ENCODE results near the gene AGPAT3. TPM values are rescaled to one million over a fixed set of nuclear protein-coding genes. Genes with fewer than 3 reads are reported as not detected.
A peak's percentile ranks its signal among the peaks of the same experiment; 100 is the strongest.

The AGPAT3 gene
- total and polyA plus RNA-seq, 10 of the 15 experiments (the other 5 are each of a cell fraction or from before 2014, with no cell fraction given): 1.2 to 110 (median 30.8) TPM

- H3K4me1 ChIP-seq (ENCODE audit: control insufficient read depth, insufficient read depth, low read length): peaks cover 5% of the 10 kb centered on the region; the same call in 1 of the 2 replicates
- no peak overlapping the region for H2AFZ ChIP-seq (ENCODE audit: control insufficient read depth, low read depth, low read length)
- ChIA-PET POLR2A (interaction anchor here (0.7 to 1.6 kb wide), 8 partner anchors 8 to 327 kb away, joined by 3 to 5 read pairs (median 4); no protein-coding TSS in a partner anchor), SMC1A (ENCODE audit: uncharacterized antibody, unreplicated experiment) (interaction anchor here (0.8 to 2.6 kb wide), 4 partner anchors 11 to 47 kb away, joined by 3 to 11 read pairs (median 4); no protein-coding TSS in a partner anchor), CTCF (interaction anchor here (1.2 to 2.0 kb wide), 4 partner anchors 9 to 71 kb away, joined by 3 to 10 read pairs (median 6); no protein-coding TSS in a partner anchor), RAD21 (ENCODE audit: unreplicated experiment) (interaction anchor here (1.1 to 1.8 kb wide), 2 partner anchors 285 kb away, joined by 5 to 7 read pairs; no protein-coding TSS in a partner anchor)
- no TSS peak for BruUV-seq (replicated peaks)
- H3K9ac ChIP-seq (ENCODE audit: control insufficient read depth, insufficient read depth, low read length): peak overlapping the region; percentile 82
- no peaks in the 10 kb centered on the region for H3K36me3 ChIP-seq (ENCODE audit: control insufficient read depth in 2 of 2, insufficient read depth in 2 of 2, low read length in 1 of 2)
- DNase-seq (ENCODE audit: low read depth, low spot score) (peak; percentile 27), FAIRE-seq (no peak), ATAC-seq (peak; percentile 73)
- H3K27ac ChIP-seq (ENCODE audit: control insufficient read depth, insufficient read depth): peak overlapping the region; percentile 79
- WGBS (ENCODE audit: insufficient coverage, insufficient replicate concordance, low lambda C conversion rate, missing lambda C conversion rate): under 1% methylated on average over 59 of the region's 87 CpGs
- H3K9me3 ChIP-seq (replicated peaks; ENCODE audit: control insufficient read depth, insufficient read depth, low read length): no peaks in the 10 kb centered on the region
- in situ Hi-C loops (cut with MboI): no loop called here
- peaks cover 61% of the 10 kb centered on the region for H3K79me2 ChIP-seq (ENCODE audit: control insufficient read depth, insufficient read depth, low read length)
- peak overlapping the region; percentile 88 for H3K4me3 ChIP-seq
- intact Hi-C loops (cut with micrococcal nuclease; ENCODE audit: unreplicated experiment): no loop called here
- H3K4me2 ChIP-seq (ENCODE audit: control insufficient read depth, insufficient read depth): peak overlapping the region; percentile 95
- no peaks in the 10 kb centered on the region for H3K27me3 ChIP-seq (replicated peaks in 1 of 2; ENCODE audit: control insufficient read depth in 2 of 2, insufficient read depth in 2 of 2, low read length in 1 of 2)
- H4K20me1 ChIP-seq (ENCODE audit: control insufficient read depth, insufficient read depth): no peaks in the 10 kb centered on the region
- no peak for TF ChIP-seq TCF3 (IDR thresholded peaks at IDR 0.05; ENCODE audit: borderline replicate concordance, insufficient read depth, low read depth, low read length)
- no peak for TF ChIP-seq MLLT1 (IDR thresholded peaks at IDR 0.05)
- TF ChIP-seq CHD2 (IDR thresholded peaks at IDR 0.05; ENCODE audit: borderline replicate concordance, low read depth, low read length): no peak
- TF ChIP-seq SMAD1 (IDR thresholded peaks at IDR 0.05; ENCODE audit: low read depth, partially characterized antibody): no peak
- TF ChIP-seq SPI1 (IDR thresholded peaks at IDR 0.05; ENCODE audit: borderline replicate concordance, insufficient read depth, low read depth, low read length): no peak
- no peak for TF ChIP-seq KLF5 (IDR thresholded peaks at IDR 0.05; ENCODE audit: partially characterized antibody)
- TF ChIP-seq, protein P1, sequence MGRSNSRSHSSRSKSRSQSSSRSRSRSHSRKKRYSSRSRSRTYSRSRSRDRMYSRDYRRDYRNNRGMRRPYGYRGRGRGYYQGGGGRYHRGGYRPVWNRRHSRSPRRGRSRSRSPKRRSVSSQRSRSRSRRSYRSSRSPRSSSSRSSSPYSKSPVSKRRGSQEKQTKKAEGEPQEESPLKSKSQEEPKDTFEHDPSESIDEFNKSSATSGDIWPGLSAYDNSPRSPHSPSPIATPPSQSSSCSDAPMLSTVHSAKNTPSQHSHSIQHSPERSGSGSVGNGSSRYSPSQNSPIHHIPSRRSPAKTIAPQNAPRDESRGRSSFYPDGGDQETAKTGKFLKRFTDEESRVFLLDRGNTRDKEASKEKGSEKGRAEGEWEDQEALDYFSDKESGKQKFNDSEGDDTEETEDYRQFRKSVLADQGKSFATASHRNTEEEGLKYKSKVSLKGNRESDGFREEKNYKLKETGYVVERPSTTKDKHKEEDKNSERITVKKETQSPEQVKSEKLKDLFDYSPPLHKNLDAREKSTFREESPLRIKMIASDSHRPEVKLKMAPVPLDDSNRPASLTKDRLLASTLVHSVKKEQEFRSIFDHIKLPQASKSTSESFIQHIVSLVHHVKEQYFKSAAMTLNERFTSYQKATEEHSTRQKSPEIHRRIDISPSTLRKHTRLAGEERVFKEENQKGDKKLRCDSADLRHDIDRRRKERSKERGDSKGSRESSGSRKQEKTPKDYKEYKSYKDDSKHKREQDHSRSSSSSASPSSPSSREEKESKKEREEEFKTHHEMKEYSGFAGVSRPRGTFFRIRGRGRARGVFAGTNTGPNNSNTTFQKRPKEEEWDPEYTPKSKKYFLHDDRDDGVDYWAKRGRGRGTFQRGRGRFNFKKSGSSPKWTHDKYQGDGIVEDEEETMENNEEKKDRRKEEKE (IDR thresholded peaks at IDR 0.05): no peak
- TF ChIP-seq SMARCA5 (IDR thresholded peaks at IDR 0.05): no peak
- TF ChIP-seq, protein P2, sequence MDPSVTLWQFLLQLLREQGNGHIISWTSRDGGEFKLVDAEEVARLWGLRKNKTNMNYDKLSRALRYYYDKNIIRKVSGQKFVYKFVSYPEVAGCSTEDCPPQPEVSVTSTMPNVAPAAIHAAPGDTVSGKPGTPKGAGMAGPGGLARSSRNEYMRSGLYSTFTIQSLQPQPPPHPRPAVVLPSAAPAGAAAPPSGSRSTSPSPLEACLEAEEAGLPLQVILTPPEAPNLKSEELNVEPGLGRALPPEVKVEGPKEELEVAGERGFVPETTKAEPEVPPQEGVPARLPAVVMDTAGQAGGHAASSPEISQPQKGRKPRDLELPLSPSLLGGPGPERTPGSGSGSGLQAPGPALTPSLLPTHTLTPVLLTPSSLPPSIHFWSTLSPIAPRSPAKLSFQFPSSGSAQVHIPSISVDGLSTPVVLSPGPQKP (IDR thresholded peaks at IDR 0.05; ENCODE audit: low read depth, low read length): 0 out of 2 replicates have a peak, but pooled peaks have one; percentile 9
- no peak for TF ChIP-seq FOS (IDR thresholded peaks at IDR 0.05; ENCODE audit: borderline replicate concordance, extremely low read depth, insufficient read length)
- no peak; the same call in 1 of the 2 replicates for TF ChIP-seq TAF1 (IDR thresholded peaks at IDR 0.05; ENCODE audit: borderline replicate concordance, low read depth, low read length)
- peak in 1 of 2 experiments; percentile 80; a peak in 1 of 3 replicates for TF ChIP-seq EGR1 (IDR thresholded peaks at IDR 0.05; ENCODE audit: borderline replicate concordance in 1 of 2, low read depth in 2 of 2, low read length in 2 of 2)
- no peak for TF ChIP-seq ZNF217 (IDR thresholded peaks at IDR 0.05)
- TF ChIP-seq SMAD5 (IDR thresholded peaks at IDR 0.05; ENCODE audit: low read depth): no peak
- no peak for TF ChIP-seq CBX5 (IDR thresholded peaks at IDR 0.05; ENCODE audit: low read depth)
- TF ChIP-seq MXI1 (IDR thresholded peaks at IDR 0.05; ENCODE audit: low read depth, low read length): no peak
- no peak for TF ChIP-seq ZZZ3 (IDR thresholded peaks at IDR 0.05; ENCODE audit: control insufficient read depth, insufficient read length, low read depth)
Observed at GRCh38 chr21:44012474-44013379, 147.7 kb downstream of the AGPAT3 start.
